Loucy (cell line): ENCODE measurements around the gene FBXL19.

Experiments
- H2AFZ ChIP-seq: fragments of 200-600 bp; sonication (generic); 2 replicates; pipeline ENCODE4 v1.6.0; 2016; ENCODE audit warnings: antibody characterized with exemption, mild to moderate bottlenecking, low read length, moderate library complexity
- H3F3A ChIP-seq: fragments of 200-600 bp; 2 replicates; pipeline ENCODE4 v1.6.0; 2016; ENCODE audit warnings: antibody characterized with exemption, low read depth, mild to moderate bottlenecking
- H3K27me3 ChIP-seq: fragments of 200-600 bp; sonication (generic); 2 replicates; pipeline ENCODE4 v1.6.1; 2014; ENCODE audit warnings: low read length, mild to moderate bottlenecking; ENCODE audit not compliant: insufficient read depth, poor library complexity, severe bottlenecking
- H3K36me3 ChIP-seq: fragments of 200-600 bp; sonication (generic); 2 replicates; pipeline ENCODE4 v1.6.1; 2016; ENCODE audit warnings: low read length; ENCODE audit not compliant: insufficient read depth
- H3K4me1 ChIP-seq: fragments of 200-600 bp; sonication (generic); 2 replicates; pipeline ENCODE4 v1.5.1; 2014; ENCODE audit warnings: low read length, mild to moderate bottlenecking; ENCODE audit not compliant: insufficient read depth, poor library complexity, severe bottlenecking
- H3K4me2 ChIP-seq: fragments of 200-600 bp; sonication (generic); 2 replicates; pipeline ENCODE4 v1.6.0; 2014; ENCODE audit warnings: antibody characterized with exemption, low read length, low read depth, mild to moderate bottlenecking; ENCODE audit not compliant: poor library complexity, severe bottlenecking
- H3K4me3 ChIP-seq: fragments of 200-600 bp; sonication (generic); 2 replicates; pipeline ENCODE4 v1.5.1; 2014; ENCODE audit warnings: low read length, mild to moderate bottlenecking, mixed read lengths; ENCODE audit not compliant: poor library complexity, severe bottlenecking
- H3K79me2 ChIP-seq: fragments of 200-600 bp; sonication (generic); 2 replicates; pipeline ENCODE4 v1.6.1; 2014; ENCODE audit warnings: low read length; ENCODE audit not compliant: insufficient read depth
- H3K9ac ChIP-seq: fragments of 200-600 bp; sonication (generic); 2 replicates; pipeline ENCODE4 v1.6.0; 2014; ENCODE audit warnings: mild to moderate bottlenecking, low read depth, low read length, moderate library complexity; ENCODE audit not compliant: poor library complexity, severe bottlenecking
- H3K9me2 ChIP-seq: fragments of 200-600 bp; sonication (generic); replicated peaks from 2 replicates; pipeline ENCODE4 v1.6.1; 2016; ENCODE audit warnings: low read depth, low read length, mixed read lengths
- H3K9me3 ChIP-seq: fragments of 200-600 bp; sonication (generic); 2 replicates; pipeline ENCODE4 v1.6.1; 2014; ENCODE audit warnings: mild to moderate bottlenecking, antibody characterized with exemption, low read length, low read depth; ENCODE audit not compliant: insufficient read depth
- H4K20me1 ChIP-seq: fragments of 200-600 bp; sonication (generic); 2 replicates; pipeline ENCODE4 v1.6.0; 2014; ENCODE audit warnings: antibody characterized with exemption, low read length, mild to moderate bottlenecking; ENCODE audit not compliant: insufficient read depth, poor library complexity, severe bottlenecking
- EZH2phosphoT487 ChIP-seq: fragments of 200-600 bp; IDR thresholded peaks from 2 replicates; pipeline ENCODE4 v1.6.1; 2018; ENCODE audit warnings: antibody characterized with exemption, mild to moderate bottlenecking, moderate library complexity, borderline replicate concordance
- TF ChIP-seq, protein P1 (sequence below): fragments of 200-600 bp; sonication (generic); conservative IDR thresholded peaks from 2 replicates; pipeline ENCODE4 v1.5.1; 2014; ENCODE audit warnings: mild to moderate bottlenecking, antibody characterized with exemption, low read length

The FBXL19 gene

DNA sequence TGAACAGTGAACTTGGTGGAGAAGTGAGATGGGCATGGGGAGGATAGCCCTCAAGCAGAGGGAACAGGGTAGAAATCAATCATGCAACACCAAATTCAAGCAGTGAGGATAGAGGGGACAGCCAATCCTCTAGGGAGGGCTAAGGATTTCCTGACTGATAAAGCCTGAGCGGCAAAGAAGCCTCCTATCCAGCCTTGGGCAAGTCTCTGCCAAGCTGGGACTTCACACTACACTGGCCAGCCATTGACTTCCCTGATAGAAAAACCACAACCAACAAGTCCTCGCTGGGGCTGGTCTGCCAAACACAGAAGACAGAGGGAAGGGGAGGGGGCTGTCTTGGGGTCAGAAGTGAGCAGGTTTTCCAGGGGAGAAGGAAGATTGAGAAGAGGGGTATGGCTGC, 2.5 kb upstream of the FBXL19 start:
- Histone ChIP-seq H3K4me1 (peaks cover 14% of the 10 kb centered on the region), H3K4me2 (no peak overlapping the region), H3K79me2 (peaks cover 25% of the 10 kb centered on the region), H3K9ac (no peak overlapping the region), H3K9me3 (no peaks in the 10 kb centered on the region), H3K4me3 (no peak overlapping the region), H3F3A (no peaks in the 10 kb centered on the region), H4K20me1 (peaks cover 14% of the 10 kb centered on the region), H3K36me3 (no peaks in the 10 kb centered on the region), H2AFZ (no peak overlapping the region), H3K9me2 (no peaks in the 10 kb centered on the region), H3K27me3 (peaks cover 5% of the 10 kb centered on the region)
- TF ChIP-seq, protein P1, sequence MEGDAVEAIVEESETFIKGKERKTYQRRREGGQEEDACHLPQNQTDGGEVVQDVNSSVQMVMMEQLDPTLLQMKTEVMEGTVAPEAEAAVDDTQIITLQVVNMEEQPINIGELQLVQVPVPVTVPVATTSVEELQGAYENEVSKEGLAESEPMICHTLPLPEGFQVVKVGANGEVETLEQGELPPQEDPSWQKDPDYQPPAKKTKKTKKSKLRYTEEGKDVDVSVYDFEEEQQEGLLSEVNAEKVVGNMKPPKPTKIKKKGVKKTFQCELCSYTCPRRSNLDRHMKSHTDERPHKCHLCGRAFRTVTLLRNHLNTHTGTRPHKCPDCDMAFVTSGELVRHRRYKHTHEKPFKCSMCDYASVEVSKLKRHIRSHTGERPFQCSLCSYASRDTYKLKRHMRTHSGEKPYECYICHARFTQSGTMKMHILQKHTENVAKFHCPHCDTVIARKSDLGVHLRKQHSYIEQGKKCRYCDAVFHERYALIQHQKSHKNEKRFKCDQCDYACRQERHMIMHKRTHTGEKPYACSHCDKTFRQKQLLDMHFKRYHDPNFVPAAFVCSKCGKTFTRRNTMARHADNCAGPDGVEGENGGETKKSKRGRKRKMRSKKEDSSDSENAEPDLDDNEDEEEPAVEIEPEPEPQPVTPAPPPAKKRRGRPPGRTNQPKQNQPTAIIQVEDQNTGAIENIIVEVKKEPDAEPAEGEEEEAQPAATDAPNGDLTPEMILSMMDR, result no peak
- no peak for TF ChIP-seq EZH2phosphoT487

DNA sequence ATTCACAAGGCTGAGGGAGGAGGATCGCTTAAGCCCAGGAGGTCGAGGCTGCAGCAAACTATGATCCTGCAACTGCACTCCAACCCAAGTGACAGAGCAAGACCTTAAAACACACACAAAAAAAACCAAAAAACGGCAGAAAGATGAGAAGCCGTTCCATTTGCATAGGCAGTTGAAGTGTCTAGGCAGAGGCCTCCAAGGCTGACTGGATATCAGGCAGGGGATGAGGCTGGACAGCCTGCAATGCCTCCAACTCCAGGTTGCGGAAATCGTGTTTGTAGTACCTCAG, 2.0 kb upstream of the FBXL19 start:
- Histone ChIP-seq H4K20me1 (peaks cover 14% of the 10 kb centered on the region), H3K4me1 (peaks cover 19% of the 10 kb centered on the region), H3K36me3 (no peaks in the 10 kb centered on the region), H3K4me2 (peak overlapping the region; percentile 82), H3K9ac (no peak overlapping the region), H3K4me3 (peak overlapping the region; percentile 82), H3K79me2 (peaks cover 30% of the 10 kb centered on the region), H3K27me3 (peaks cover 5% of the 10 kb centered on the region), H3K9me2 (no peaks in the 10 kb centered on the region), H2AFZ (peak overlapping the region; percentile 40; the same call in 1 of the 2 replicates), H3F3A (no peaks in the 10 kb centered on the region), H3K9me3 (no peaks in the 10 kb centered on the region)
- TF ChIP-seq EZH2phosphoT487, result no peak
- TF ChIP-seq, protein P1, result no peak

DNA sequence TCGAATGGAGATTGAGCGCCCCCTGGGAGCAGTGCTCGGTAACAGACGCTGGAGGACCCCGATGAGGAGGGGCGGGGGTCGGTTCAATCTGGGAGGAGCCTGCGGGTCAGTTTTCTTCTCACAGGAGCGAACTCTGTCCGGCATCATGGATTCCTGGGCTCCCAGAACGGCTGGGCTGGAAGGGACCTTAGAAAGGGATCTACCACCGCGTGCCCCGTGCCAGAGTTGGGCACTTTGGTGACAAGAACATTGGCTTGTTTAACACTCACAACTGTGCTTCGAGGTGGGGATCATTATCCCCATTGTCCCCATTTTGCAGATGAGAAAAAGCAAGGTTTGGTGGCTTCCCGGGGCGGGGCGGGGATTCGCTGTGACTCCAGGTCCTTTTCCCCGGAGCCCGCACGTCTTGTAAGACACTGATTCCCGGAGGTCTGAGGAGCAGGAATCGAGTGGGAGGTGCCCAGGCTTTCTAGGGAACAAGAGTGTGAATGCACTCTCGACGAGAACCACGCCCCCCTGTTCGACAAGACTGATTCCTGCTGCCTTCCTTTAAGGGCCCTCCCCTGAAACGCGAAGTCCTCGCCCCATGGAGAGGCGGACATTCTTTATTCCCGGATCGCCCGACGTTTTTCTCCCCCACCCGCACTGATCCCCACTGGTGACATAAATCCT, 1.5 kb upstream of the FBXL19 start:
- Histone ChIP-seq H3K9me2 (no peaks in the 10 kb centered on the region), H3K9ac (peak overlapping the region; percentile 73), H3K4me2 (peak overlapping the region; percentile 82), H3K79me2 (peaks cover 35% of the 10 kb centered on the region), H3K27me3 (peaks cover 5% of the 10 kb centered on the region), H3K9me3 (no peaks in the 10 kb centered on the region), H3K36me3 (no peaks in the 10 kb centered on the region), H3F3A (no peaks in the 10 kb centered on the region), H3K4me1 (peaks cover 24% of the 10 kb centered on the region), H4K20me1 (peaks cover 14% of the 10 kb centered on the region), H3K4me3 (peak overlapping the region; percentile 82), H2AFZ (peak overlapping the region; percentile 81)
- TF ChIP-seq, protein P1, result peak; percentile 92
- TF ChIP-seq EZH2phosphoT487, result no peak
